HCT116 (cell line): ENCODE data around the gene ATG4D. TPM values are rescaled to one million over a fixed set of nuclear protein-coding genes. Genes with fewer than 3 reads are reported as not detected.

ENCODE experiments used
- ATAC-seq: fragments of 200-7000 bp; cut with Tn5 transposase; 2 replicates; pipeline ENCODE4 v1.9.1; 2020; ENCODE audit warnings: mild to moderate bottlenecking, moderate library complexity
- BruUV-seq: library from RNA; stranded (reverse); fragments of 400-500 nt; replicated peaks from 2 replicates; lab custom pipeline; 2021; lab: Mats Ljungman, UMichigan
- CTCF ChIA-PET: fragments of 300-600 bp; sonication (Branson Sonifier 250); formaldehyde crosslinking; loops from one replicate; lab custom pipeline; 2021; ENCODE audit warnings: antibody characterized with exemption; lab: Charles Lee
- POLR2A ChIA-PET: fragments of 300-600, 350-600 bp; sonication (Branson Sonifier 250); formaldehyde crosslinking; loops from one replicate; lab custom pipeline; 2021; ENCODE audit warnings: antibody characterized with exemption; lab: Charles Lee
- RAD21 ChIA-PET, 2 experiments: fragments of 300-600 bp; sonication (Branson Sonifier 250); formaldehyde crosslinking; loops; one replicate each; lab custom pipeline; 2023; ENCODE audit warnings: low total read pairs in 2 of 2; ENCODE audit not compliant: uncharacterized antibody in 2 of 2, unreplicated experiment in 2 of 2, low non-redundant PET in 1 of 2; lab: Charles Lee
- DNase-seq: peaks from one replicate; pipeline ENCODE4 v3.0.0-alpha.2; 2010; ENCODE audit warnings: low read depth, low spot score
- H2AFZ ChIP-seq: fragments of 200-600 bp; shearing (Covaris generic), sonication (generic); 2 replicates; pipeline ENCODE4 v1.6.1; 2017; ENCODE audit warnings: low read depth, mixed run types, mixed read lengths, antibody characterized with exemption, low read length; ENCODE audit not compliant: poor library complexity, severe bottlenecking
- H3K27ac ChIP-seq: 2 replicates; pipeline ENCODE4 v1.5.1; 2012; ENCODE audit warnings: low read depth, low read length
- H3K27me3 ChIP-seq: fragments of 200-600 bp; sonication (generic); 2 replicates; pipeline ENCODE4 v1.6.1; 2016; ENCODE audit warnings: mixed run types, low read length, mixed read lengths; ENCODE audit not compliant: insufficient read depth
- H3K36me3 ChIP-seq, 2 experiments: fragments of 200-500 bp in 1 of 2; fragments of 200-600 bp in 1 of 2; sonication (Bioruptor generic) in 1 of 2; sonication (generic) in 1 of 2; 2 replicates each; pipeline versions ENCODE4 v1.5.1 to v1.6.1; 2014 to 2016; ENCODE audit warnings: low read length in 2 of 2, inconsistent platforms in 1 of 2, mixed read lengths in 1 of 2, mixed run types in 1 of 2; ENCODE audit not compliant: insufficient read depth in 2 of 2, control insufficient read depth in 1 of 2
- H3K4me1 ChIP-seq, 2 experiments: fragments of 200-600 bp in 1 of 2; sonication (generic) in 1 of 2; 2 replicates each; pipeline versions ENCODE4 v1.5.1 to v1.6.1; 2012 to 2017; ENCODE audit warnings: low read length in 2 of 2, inconsistent platforms in 1 of 2, mild to moderate bottlenecking in 1 of 2, mixed read lengths in 1 of 2, mixed run types in 1 of 2, moderate library complexity in 1 of 2; ENCODE audit not compliant: insufficient read depth in 2 of 2, control insufficient read depth in 1 of 2
- H3K4me2 ChIP-seq: fragments of 200-600 bp; sonication (generic); 2 replicates; pipeline ENCODE4 v1.6.1; 2017; ENCODE audit warnings: mixed run types, low read length, mixed read lengths
- H3K4me3 ChIP-seq, 2 experiments: fragments of 200-600 bp in 1 of 2; sonication (generic) in 1 of 2; replicated peaks in 1 of 2; 2 replicates each; pipeline ENCODE4 v1.5.1; 2011 to 2016; ENCODE audit warnings: low read length in 2 of 2, control low read depth in 1 of 2, low read depth in 1 of 2, mild to moderate bottlenecking in 1 of 2, mixed read lengths in 1 of 2, mixed run types in 1 of 2
- H3K79me2 ChIP-seq: fragments of 200-600 bp; sonication (generic); 2 replicates; pipeline ENCODE4 v1.6.1; 2017; ENCODE audit warnings: mild to moderate bottlenecking, mixed run types, low read length, moderate library complexity, mixed read lengths; ENCODE audit not compliant: insufficient read depth
- H3K9ac ChIP-seq: fragments of 200-600 bp; sonication (generic); 2 replicates; pipeline ENCODE4 v1.6.1; 2016; ENCODE audit warnings: low read length, mixed read lengths
- H3K9me2 ChIP-seq: fragments of 200-600 bp; sonication (generic), shearing (Covaris generic); 2 replicates; pipeline ENCODE4 v1.6.1; 2017; ENCODE audit warnings: mixed run types, mild to moderate bottlenecking, moderate library complexity; ENCODE audit not compliant: insufficient read depth
- H3K9me3 ChIP-seq, 2 experiments: fragments of 200-500 bp in 1 of 2; fragments of 200-600 bp in 1 of 2; sonication (Bioruptor generic) in 1 of 2; sonication (generic) in 1 of 2; 2 replicates each; pipeline ENCODE4 v1.6.1; 2014 to 2017; ENCODE audit warnings: low read length in 2 of 2, mixed read lengths in 2 of 2, inconsistent platforms in 1 of 2, low read depth in 1 of 2, mild to moderate bottlenecking in 1 of 2, mixed run types in 1 of 2, moderate library complexity in 1 of 2; ENCODE audit not compliant: control insufficient read depth in 1 of 2, insufficient read depth in 1 of 2
- H4K20me1 ChIP-seq: fragments of 200-600 bp; sonication (generic), shearing (Covaris generic); 2 replicates; pipeline ENCODE4 v1.6.1; 2017; ENCODE audit warnings: mixed run types, mild to moderate bottlenecking, moderate library complexity; ENCODE audit not compliant: insufficient read depth
- SRF ChIP-seq: IDR thresholded peaks from 2 replicates; pipeline ENCODE4 v1.6.1; 2012; ENCODE audit warnings: low read depth
- ZFX ChIP-seq: fragments of 450-650 bp; IDR thresholded peaks from 2 replicates; pipeline ENCODE4 v1.6.1; 2017
- intact Hi-C: fragments of 100-400 bp; cut with micrococcal nuclease; formaldehyde crosslinking; loops from 2 replicates; pipeline ENCODE4 v1.10.0; 2022
- total RNA-seq: library from RNA; stranded (reverse); gene quantifications from one replicate; pipeline ENCODE4 v1.2.1, GENCODE V29; 2021; ENCODE audit not compliant: unreplicated experiment
- TF ChIP-seq, protein P1 (sequence below): IDR thresholded peaks from 2 replicates; pipeline ENCODE4 v1.6.1; 2012; ENCODE audit warnings: low read depth

Gene ATG4D
- total RNA-seq, 1 experiment from 2014 or later, result 45.4 TPM

- POLR2A ChIA-PET, result interaction anchor here (0.7 to 1.3 kb wide), 2 partner anchors 9 to 10 kb away, joined by 3 to 4 read pairs; partner anchors contain the start of gene S1PR5
Measured at GRCh38 chr19:10508036-10508435, 35.7 kb upstream of the ATG4D start.

More at GRCh38 chr19:10508036-10508435, 35.7 kb upstream of the ATG4D start:
- no peak overlapping the region for H3K4me2 ChIP-seq
- no peaks in the 10 kb centered on the region for H3K27me3 ChIP-seq
- no peak overlapping the region for H3K27ac ChIP-seq
- no peak overlapping the region for H3K4me3 ChIP-seq
- BruUV-seq, result no TSS peak
- RAD21 ChIA-PET, result no interaction called here
- TF ChIP-seq ZFX (no peak), SRF (no peak)
- TF ChIP-seq, protein P1, sequence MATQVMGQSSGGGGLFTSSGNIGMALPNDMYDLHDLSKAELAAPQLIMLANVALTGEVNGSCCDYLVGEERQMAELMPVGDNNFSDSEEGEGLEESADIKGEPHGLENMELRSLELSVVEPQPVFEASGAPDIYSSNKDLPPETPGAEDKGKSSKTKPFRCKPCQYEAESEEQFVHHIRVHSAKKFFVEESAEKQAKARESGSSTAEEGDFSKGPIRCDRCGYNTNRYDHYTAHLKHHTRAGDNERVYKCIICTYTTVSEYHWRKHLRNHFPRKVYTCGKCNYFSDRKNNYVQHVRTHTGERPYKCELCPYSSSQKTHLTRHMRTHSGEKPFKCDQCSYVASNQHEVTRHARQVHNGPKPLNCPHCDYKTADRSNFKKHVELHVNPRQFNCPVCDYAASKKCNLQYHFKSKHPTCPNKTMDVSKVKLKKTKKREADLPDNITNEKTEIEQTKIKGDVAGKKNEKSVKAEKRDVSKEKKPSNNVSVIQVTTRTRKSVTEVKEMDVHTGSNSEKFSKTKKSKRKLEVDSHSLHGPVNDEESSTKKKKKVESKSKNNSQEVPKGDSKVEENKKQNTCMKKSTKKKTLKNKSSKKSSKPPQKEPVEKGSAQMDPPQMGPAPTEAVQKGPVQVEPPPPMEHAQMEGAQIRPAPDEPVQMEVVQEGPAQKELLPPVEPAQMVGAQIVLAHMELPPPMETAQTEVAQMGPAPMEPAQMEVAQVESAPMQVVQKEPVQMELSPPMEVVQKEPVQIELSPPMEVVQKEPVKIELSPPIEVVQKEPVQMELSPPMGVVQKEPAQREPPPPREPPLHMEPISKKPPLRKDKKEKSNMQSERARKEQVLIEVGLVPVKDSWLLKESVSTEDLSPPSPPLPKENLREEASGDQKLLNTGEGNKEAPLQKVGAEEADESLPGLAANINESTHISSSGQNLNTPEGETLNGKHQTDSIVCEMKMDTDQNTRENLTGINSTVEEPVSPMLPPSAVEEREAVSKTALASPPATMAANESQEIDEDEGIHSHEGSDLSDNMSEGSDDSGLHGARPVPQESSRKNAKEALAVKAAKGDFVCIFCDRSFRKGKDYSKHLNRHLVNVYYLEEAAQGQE, result no peak
- TF ChIP-seq, all 23 proteins: peak for 0
- CTCF ChIA-PET, result interaction anchor here (0.7 to 0.9 kb wide), 2 partner anchors 9 to 211 kb away, joined by 3 read pairs; partner anchors contain the start of gene S1PR5
- Histone ChIP-seq H3K79me2 (no peaks in the 10 kb centered on the region), H3K36me3 (no peaks in the 10 kb centered on the region), H2AFZ (no peak overlapping the region), H3K9ac (no peak overlapping the region), H4K20me1 (no peaks in the 10 kb centered on the region), H3K9me2 (no peaks in the 10 kb centered on the region), H3K9me3 (no peaks in the 10 kb centered on the region), H3K4me1 (peaks cover 17 to 31% of the 10 kb centered on the region in 2 experiments)
- ATAC-seq, result no peak
- DNase-seq, result no peak
- intact Hi-C loops, result loop anchor here (5.0 kb wide), 1 partner anchor 34 kb away; the partner anchor contains the start of gene ATG4D
